SKM-1 (cell line): ENCODE data around the gene TMEM240.
"Not testable (repeated sequence)": the region's sequence is repeated elsewhere in the genome, so short reads cannot be mapped to it uniquely, and the experiment has no call there.

ENCODE experiments used
- DNase-seq: peaks from one replicate; lab custom pipeline; 2025; ENCODE audit not compliant: unreplicated experiment; lab: John Stamatoyannopoulos, UW

The TMEM240 gene

DNA sequence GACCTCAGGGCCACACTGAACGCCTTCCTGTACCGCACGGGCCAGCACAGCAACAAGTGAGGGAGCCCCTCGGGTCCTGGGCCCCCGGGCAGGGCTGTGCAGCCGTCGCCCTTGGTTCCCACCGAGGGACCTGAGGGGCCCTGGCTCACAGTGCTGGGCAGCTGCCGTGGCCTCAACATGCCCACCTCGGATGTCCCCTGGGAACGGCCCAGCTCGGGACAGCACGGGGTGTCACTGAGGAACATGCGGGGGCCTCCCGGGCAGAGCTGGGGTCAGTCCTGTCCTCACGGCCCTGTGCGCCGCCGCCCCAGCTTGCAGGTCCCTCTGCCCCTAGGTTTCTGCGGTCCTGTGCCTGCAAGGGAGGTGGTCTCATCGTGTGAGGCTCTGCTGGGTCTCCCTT lies 13.9 kb downstream of the TMEM240 start:
- not testable (repeated sequence) for DNase-seq

GRCh38 chr1:1524750-1525383 lies 15.6 kb downstream of the TMEM240 start:
- DNase-seq = not testable (repeated sequence)

DNA sequence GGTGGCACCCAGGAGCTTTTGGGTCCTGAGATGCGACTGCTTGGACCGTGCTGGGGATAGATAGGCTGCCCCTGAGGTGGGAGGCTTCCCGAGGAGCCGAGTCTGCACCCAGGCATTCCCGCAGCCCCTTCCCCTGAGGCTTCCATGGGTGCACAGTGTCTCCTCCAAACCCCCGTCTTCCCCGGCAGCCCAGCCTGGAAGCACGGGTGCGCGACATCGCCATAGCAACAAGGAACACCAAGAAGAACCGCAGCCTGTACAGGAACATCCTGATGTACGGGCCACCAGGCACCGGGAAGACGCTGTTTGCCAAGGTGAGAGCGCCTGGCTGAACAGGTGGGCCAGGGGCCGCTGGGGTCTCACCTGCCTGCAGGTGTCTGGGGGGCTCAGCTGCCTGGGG lies 16.8 kb downstream of the TMEM240 start:
- DNase-seq = not testable (repeated sequence)

GRCh38 chr1:1523226-1523625 lies 17.2 kb downstream of the TMEM240 start:
- not testable (repeated sequence) for DNase-seq

DNA sequence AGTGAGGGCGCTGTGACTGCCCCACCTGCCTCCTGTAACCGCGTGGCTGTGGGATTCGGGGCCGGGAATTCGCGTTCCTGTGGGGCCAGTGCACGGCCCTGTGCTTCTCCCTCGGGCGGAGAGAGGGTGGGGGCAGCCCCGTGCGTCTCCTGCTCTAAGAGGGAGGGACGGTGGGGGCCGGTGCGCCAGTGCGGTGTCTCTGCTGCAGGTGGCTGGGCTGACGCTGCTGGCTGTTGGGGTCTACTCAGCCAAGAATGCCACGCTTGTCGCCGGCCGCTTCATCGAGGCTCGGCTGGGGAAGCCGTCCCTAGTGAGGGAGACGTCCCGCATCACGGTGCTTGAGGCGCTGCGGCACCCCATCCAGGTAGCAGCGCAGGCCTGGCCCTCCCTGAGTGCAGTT lies 17.9 kb downstream of the TMEM240 start:
- DNase-seq = not testable (repeated sequence)

- no peak for DNase-seq
These were observed 19.1 kb downstream of the TMEM240 start for GRCh38 chr1:1521331-1521730.

DNA sequence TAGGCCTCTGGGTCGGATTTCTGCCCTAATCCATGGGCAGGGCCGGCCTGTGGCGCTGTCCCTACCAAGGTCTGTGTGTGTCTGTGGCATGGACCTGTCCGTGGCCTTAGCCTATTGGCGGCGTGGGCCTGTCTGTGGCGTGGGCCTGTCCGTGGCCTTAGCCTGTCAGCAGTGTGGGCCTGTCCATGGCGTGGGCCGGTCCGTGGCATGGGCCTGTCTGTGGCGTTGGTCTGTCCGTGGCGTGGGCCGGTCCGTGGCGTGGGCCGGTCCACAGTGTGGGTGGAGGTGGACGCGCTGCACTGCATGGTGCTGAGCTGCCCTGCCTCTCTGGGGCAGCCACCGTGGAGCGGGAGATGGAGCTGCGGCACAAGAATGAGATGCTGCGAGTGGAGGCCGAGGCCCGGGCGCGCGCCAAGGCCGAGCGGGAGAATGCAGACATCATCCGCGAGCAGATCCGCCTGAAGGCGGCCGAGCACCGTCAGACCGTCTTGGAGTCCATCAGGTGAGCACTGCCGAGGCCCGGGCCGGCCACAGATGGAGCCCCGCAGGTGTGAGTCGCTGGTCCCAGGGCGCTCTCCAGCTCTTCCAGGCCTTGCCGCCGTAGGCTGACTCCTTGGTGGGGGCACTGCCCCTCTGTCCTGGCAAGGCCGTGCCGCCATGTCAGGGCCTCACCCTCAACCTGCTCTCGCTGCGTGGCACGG lies 20.5 kb downstream of the TMEM240 start:
- DNase-seq = not testable (repeated sequence)

DNA sequence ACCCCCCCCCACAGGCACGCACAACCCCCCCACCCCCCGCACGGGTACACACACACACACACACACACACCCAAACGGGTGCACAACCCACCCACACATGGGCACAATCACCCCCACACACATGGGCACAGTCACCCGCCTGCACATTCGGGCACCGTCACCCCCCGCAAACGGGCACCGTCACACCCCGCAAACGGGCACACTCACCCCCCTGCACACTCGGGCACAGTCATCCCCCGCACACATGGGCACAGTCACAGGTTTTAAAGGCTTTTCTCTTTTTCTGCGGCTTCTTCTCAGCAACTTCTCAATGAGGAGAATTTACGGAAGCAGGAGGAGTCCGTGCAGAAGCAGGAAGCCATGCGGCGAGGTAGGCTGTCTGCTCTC lies 21.8 kb downstream of the TMEM240 start:
- DNase-seq = not testable (repeated sequence)

DNA sequence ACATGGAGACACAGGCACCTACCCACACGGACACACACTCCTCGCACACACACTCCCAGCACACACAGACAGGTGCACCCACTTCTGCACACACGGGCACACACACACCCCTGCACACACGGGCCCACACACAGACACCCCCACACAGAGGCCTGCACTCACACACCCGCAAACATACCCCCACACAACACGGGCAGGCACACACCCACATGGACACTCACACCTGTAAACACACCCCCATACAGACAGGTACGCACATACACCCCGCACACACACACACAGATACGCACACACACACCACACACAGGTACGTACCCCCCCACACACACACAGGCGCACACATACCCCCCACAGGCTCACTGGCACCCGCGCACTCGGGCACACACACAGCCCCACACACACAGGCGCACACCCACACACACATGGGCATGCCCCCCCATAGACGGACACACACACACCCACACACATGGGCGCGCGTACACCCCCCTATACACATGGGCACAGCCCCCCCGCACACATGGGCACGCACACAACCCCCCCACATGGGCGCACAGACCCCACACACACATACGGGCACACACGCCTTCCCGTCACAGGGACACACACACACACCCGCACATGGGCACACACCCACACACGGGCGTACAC lies 22.3 kb downstream of the TMEM240 start:
- no peak for DNase-seq

DNA sequence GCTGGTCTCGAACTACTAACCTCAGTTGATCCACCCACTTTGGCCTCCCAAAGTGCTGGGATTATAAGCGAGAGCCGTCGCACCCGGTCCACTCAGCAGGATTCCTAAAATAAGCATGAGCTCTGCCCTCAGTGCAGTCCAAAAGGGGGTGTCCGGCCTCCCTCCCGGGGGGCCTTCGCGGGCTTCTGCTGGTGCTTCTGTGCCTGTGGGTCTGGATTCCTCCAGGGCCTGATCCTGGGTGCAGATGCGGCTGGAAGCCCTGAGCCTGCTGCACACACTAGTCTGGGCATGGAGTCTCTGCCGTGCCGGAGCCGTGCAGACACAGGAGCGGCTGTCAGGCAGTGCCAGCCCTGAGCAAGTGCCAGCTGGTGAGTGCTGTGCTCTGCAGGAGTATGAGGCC lies 23.5 kb downstream of the TMEM240 start:
- not testable (repeated sequence) for DNase-seq

DNA sequence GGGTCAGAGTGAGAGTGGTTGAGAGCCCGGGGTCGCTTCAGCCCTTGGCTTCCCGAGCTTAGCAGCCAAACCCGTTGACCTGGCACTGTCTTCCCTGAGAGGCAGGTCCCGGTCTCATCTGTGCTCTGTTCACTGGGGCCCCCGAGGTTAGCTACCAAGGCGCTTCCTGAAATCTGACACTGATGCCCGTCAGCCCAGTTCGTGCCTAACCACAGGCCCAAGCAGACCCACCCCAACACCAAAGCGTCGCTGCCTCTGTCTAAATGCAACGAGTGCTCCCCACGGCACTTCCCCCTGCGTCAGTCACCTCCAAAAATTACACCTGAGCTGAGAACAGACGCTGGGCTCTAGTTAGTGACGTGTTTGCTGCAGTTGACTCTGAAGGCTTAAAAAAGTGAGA lies 26.0 kb downstream of the TMEM240 start:
- DNase-seq = not testable (repeated sequence)

GRCh38 chr1:1513675-1514074 lies 26.7 kb downstream of the TMEM240 start:
- DNase-seq = not testable (repeated sequence)

GRCh38 chr1:1512425-1512824 lies 28.0 kb downstream of the TMEM240 start:
- not testable (repeated sequence) for DNase-seq

- peak; percentile 79 for DNase-seq
These were observed 28.7 kb downstream of the TMEM240 start, which contains the start of gene ATAD3A for GRCh38 chr1:1511533-1512285. ATAD3A (plus strand) TSS chr1:1512162; CDS start chr1:1512269, 107 bp downstream.

GRCh38 chr1:1510912-1511532 lies 29.4 kb downstream of the TMEM240 start:
- DNase-seq = no peak

GRCh38 chr1:1509465-1509850 lies 31.0 kb downstream of the TMEM240 start:
- not testable (repeated sequence) for DNase-seq

GRCh38 chr1:1508775-1509464 lies 31.5 kb downstream of the TMEM240 start:
- DNase-seq = not testable (repeated sequence)

- DNase-seq = no peak
These were observed 33.1 kb downstream of the TMEM240 start for GRCh38 chr1:1507305-1507704.

DNA sequence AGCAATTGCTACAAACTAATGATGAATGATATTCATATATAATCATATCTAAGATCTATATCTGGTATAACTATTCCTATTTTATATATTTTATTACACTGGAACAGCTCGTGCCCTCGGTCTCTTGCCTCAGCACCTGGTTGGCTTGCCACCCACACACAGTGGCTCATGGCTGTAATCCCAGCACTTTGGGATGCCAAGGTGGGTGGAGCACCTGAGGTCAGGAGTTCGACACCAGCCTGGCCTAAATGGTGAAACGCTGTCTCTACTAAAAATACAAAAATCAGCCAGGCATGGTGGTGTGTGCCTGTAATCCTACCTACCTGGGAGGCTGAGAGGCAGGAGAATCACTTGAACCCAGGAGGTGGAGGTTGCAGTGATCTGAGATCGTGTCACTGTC lies 34.6 kb downstream of the TMEM240 start:
- not testable (repeated sequence) for DNase-seq

- not testable (repeated sequence) for DNase-seq
These were observed 35.0 kb downstream of the TMEM240 start for GRCh38 chr1:1505366-1505798.
